ENCODE measurements around the gene ZNF423.

ZNF423 gene

GRCh38 chr16:49543631-49543946, 312.3 kb downstream of the ZNF423 start:
- Histone ChIP-seq H3K9me3 (ENCODE audit: control insufficient read depth in 1 of 2, low read length in 2 of 2) (no peaks in the 10 kb centered on the region), H3K36me3 (ENCODE audit: control insufficient read depth in 1 of 2, insufficient read depth in 2 of 2, low read length in 2 of 2) (no peaks in the 10 kb centered on the region), H3K9ac (ENCODE audit: low read depth in 1 of 2, low read length in 2 of 2) (no peak overlapping the region), H3K4me3 (ENCODE audit: low read depth in 1 of 2, low read length in 2 of 2) (no peak overlapping the region), H3K27ac (ENCODE audit: low read depth, low read length) (no peak overlapping the region), H3K27me3 (ENCODE audit: control insufficient read depth in 1 of 2, insufficient read depth in 2 of 2, low read length in 2 of 2) (peaks cover 0 to 2% of the 10 kb centered on the region in 2 donors), H3K4me1 (ENCODE audit: control insufficient read depth in 1 of 2, insufficient read depth in 2 of 2, low read length in 2 of 2) (no peaks in the 10 kb centered on the region)

- Histone ChIP-seq H3K4me3 (ENCODE audit: low read depth in 1 of 2, low read length in 2 of 2) (no peak overlapping the region), H3K4me1 (ENCODE audit: control insufficient read depth in 1 of 2, insufficient read depth in 2 of 2, low read length in 2 of 2) (no peaks in the 10 kb centered on the region), H3K27ac (ENCODE audit: low read depth, low read length) (no peak overlapping the region), H3K27me3 (ENCODE audit: control insufficient read depth in 1 of 2, insufficient read depth in 2 of 2, low read length in 2 of 2) (no peaks in the 10 kb centered on the region), H3K36me3 (ENCODE audit: control insufficient read depth in 1 of 2, insufficient read depth in 2 of 2, low read length in 2 of 2) (no peaks in the 10 kb centered on the region), H3K9me3 (ENCODE audit: control insufficient read depth in 1 of 2, low read length in 2 of 2) (no peaks in the 10 kb centered on the region), H3K9ac (ENCODE audit: low read depth in 1 of 2, low read length in 2 of 2) (no peak overlapping the region)
Observed at GRCh38 chr16:49542946-49543630, 312.8 kb downstream of the ZNF423 start.

- no peaks in the 10 kb centered on the region for H3K27me3 ChIP-seq (ENCODE audit: control insufficient read depth in 1 of 2, insufficient read depth in 2 of 2, low read length in 2 of 2)
- no peak overlapping the region for H3K27ac ChIP-seq (ENCODE audit: low read depth, low read length)
- H3K4me3 ChIP-seq (ENCODE audit: low read depth in 1 of 2, low read length in 2 of 2), result no peak overlapping the region
- no peaks in the 10 kb centered on the region for H3K36me3 ChIP-seq (ENCODE audit: control insufficient read depth in 1 of 2, insufficient read depth in 2 of 2, low read length in 2 of 2)
- no peaks in the 10 kb centered on the region for H3K9me3 ChIP-seq (ENCODE audit: control insufficient read depth in 1 of 2, low read length in 2 of 2)
- H3K9ac ChIP-seq (ENCODE audit: low read depth in 1 of 2, low read length in 2 of 2), result no peak overlapping the region
- no peaks in the 10 kb centered on the region for H3K4me1 ChIP-seq (ENCODE audit: control insufficient read depth in 1 of 2, insufficient read depth in 2 of 2, low read length in 2 of 2)
Observed at GRCh38 chr16:49542391-49542891, 313.5 kb downstream of the ZNF423 start.

GRCh38 chr16:49540836-49541235, 315.1 kb downstream of the ZNF423 start:
- Histone ChIP-seq H3K9me3 (ENCODE audit: control insufficient read depth in 1 of 2, low read length in 2 of 2) (no peaks in the 10 kb centered on the region), H3K27me3 (ENCODE audit: control insufficient read depth in 1 of 2, insufficient read depth in 2 of 2, low read length in 2 of 2) (no peaks in the 10 kb centered on the region), H3K27ac (ENCODE audit: low read depth, low read length) (no peak overlapping the region), H3K4me3 (ENCODE audit: low read depth in 1 of 2, low read length in 2 of 2) (no peak overlapping the region), H3K9ac (ENCODE audit: low read depth in 1 of 2, low read length in 2 of 2) (no peak overlapping the region), H3K4me1 (ENCODE audit: control insufficient read depth in 1 of 2, insufficient read depth in 2 of 2, low read length in 2 of 2) (no peaks in the 10 kb centered on the region), H3K36me3 (ENCODE audit: control insufficient read depth in 1 of 2, insufficient read depth in 2 of 2, low read length in 2 of 2) (no peaks in the 10 kb centered on the region)

GRCh38 chr16:49539758-49540157, 316.2 kb downstream of the ZNF423 start:
- no peaks in the 10 kb centered on the region for H3K4me1 ChIP-seq (ENCODE audit: control insufficient read depth in 1 of 2, insufficient read depth in 2 of 2, low read length in 2 of 2)
- no peaks in the 10 kb centered on the region for H3K27me3 ChIP-seq (ENCODE audit: control insufficient read depth in 1 of 2, insufficient read depth in 2 of 2, low read length in 2 of 2)
- H3K36me3 ChIP-seq (ENCODE audit: control insufficient read depth in 1 of 2, insufficient read depth in 2 of 2, low read length in 2 of 2), result no peaks in the 10 kb centered on the region
- no peak overlapping the region for H3K4me3 ChIP-seq (ENCODE audit: low read depth in 1 of 2, low read length in 2 of 2)
- H3K9ac ChIP-seq (ENCODE audit: low read depth in 1 of 2, low read length in 2 of 2), result no peak overlapping the region
- no peaks in the 10 kb centered on the region for H3K9me3 ChIP-seq (ENCODE audit: control insufficient read depth in 1 of 2, low read length in 2 of 2)
- H3K27ac ChIP-seq (ENCODE audit: low read depth, low read length), result no peak overlapping the region

- no peaks in the 10 kb centered on the region for H3K36me3 ChIP-seq (ENCODE audit: control insufficient read depth in 1 of 2, insufficient read depth in 2 of 2, low read length in 2 of 2)
- no peak overlapping the region for H3K4me3 ChIP-seq (ENCODE audit: low read depth in 1 of 2, low read length in 2 of 2)
- no peaks in the 10 kb centered on the region for H3K9me3 ChIP-seq (ENCODE audit: control insufficient read depth in 1 of 2, low read length in 2 of 2)
Observed at GRCh38 chr16:49537924-49538459, 317.9 kb downstream of the ZNF423 start.

GRCh38 chr16:49534901-49535610, 320.9 kb downstream of the ZNF423 start:
- Histone ChIP-seq H3K4me1 (ENCODE audit: control insufficient read depth in 1 of 2, insufficient read depth in 2 of 2, low read length in 2 of 2) (no peaks in the 10 kb centered on the region), H3K4me3 (ENCODE audit: low read depth in 1 of 2, low read length in 2 of 2) (no peak overlapping the region), H3K9me3 (ENCODE audit: control insufficient read depth in 1 of 2, low read length in 2 of 2) (no peaks in the 10 kb centered on the region), H3K27ac (ENCODE audit: low read depth, low read length) (no peak overlapping the region), H3K9ac (ENCODE audit: low read depth in 1 of 2, low read length in 2 of 2) (no peak overlapping the region), H3K27me3 (ENCODE audit: control insufficient read depth in 1 of 2, insufficient read depth in 2 of 2, low read length in 2 of 2) (peaks cover 0 to 2% of the 10 kb centered on the region in 2 donors), H3K36me3 (ENCODE audit: control insufficient read depth in 1 of 2, insufficient read depth in 2 of 2, low read length in 2 of 2) (no peaks in the 10 kb centered on the region)

More at GRCh38 chr16:49537924-49538459, 317.9 kb downstream of the ZNF423 start:
- Histone ChIP-seq H3K4me1 (ENCODE audit: control insufficient read depth in 1 of 2, insufficient read depth in 2 of 2, low read length in 2 of 2) (no peaks in the 10 kb centered on the region), H3K27me3 (ENCODE audit: control insufficient read depth in 1 of 2, insufficient read depth in 2 of 2, low read length in 2 of 2) (no peaks in the 10 kb centered on the region), H3K9ac (ENCODE audit: low read depth in 1 of 2, low read length in 2 of 2) (no peak overlapping the region), H3K27ac (ENCODE audit: low read depth, low read length) (no peak overlapping the region)

GRCh38 chr16:49533422-49533821, 322.5 kb downstream of the ZNF423 start:
- H3K27me3 ChIP-seq (ENCODE audit: control insufficient read depth in 1 of 2, insufficient read depth in 2 of 2, low read length in 2 of 2), result peaks cover 0 to 7% of the 10 kb centered on the region in 2 donors
- no peak overlapping the region for H3K27ac ChIP-seq (ENCODE audit: low read depth, low read length)
- no peak overlapping the region for H3K9ac ChIP-seq (ENCODE audit: low read depth in 1 of 2, low read length in 2 of 2)
- H3K36me3 ChIP-seq (ENCODE audit: control insufficient read depth in 1 of 2, insufficient read depth in 2 of 2, low read length in 2 of 2), result no peaks in the 10 kb centered on the region
- H3K9me3 ChIP-seq (ENCODE audit: control insufficient read depth in 1 of 2, low read length in 2 of 2), result no peaks in the 10 kb centered on the region
- no peak overlapping the region for H3K4me3 ChIP-seq (ENCODE audit: low read depth in 1 of 2, low read length in 2 of 2)
- no peaks in the 10 kb centered on the region for H3K4me1 ChIP-seq (ENCODE audit: control insufficient read depth in 1 of 2, insufficient read depth in 2 of 2, low read length in 2 of 2)

- no peak overlapping the region for H3K27ac ChIP-seq (ENCODE audit: low read depth, low read length)
Observed at GRCh38 chr16:49532873-49533272, 323.0 kb downstream of the ZNF423 start.

More at GRCh38 chr16:49532873-49533272, 323.0 kb downstream of the ZNF423 start:
- no peaks in the 10 kb centered on the region for H3K36me3 ChIP-seq (ENCODE audit: control insufficient read depth in 1 of 2, insufficient read depth in 2 of 2, low read length in 2 of 2)
- peaks cover 0 to 7% of the 10 kb centered on the region in 2 donors for H3K27me3 ChIP-seq (ENCODE audit: control insufficient read depth in 1 of 2, insufficient read depth in 2 of 2, low read length in 2 of 2)
- H3K9me3 ChIP-seq (ENCODE audit: control insufficient read depth in 1 of 2, low read length in 2 of 2), result no peaks in the 10 kb centered on the region
- H3K9ac ChIP-seq (ENCODE audit: low read depth in 1 of 2, low read length in 2 of 2), result no peak overlapping the region
- peaks cover 0 to 3% of the 10 kb centered on the region in 2 donors for H3K4me1 ChIP-seq (ENCODE audit: control insufficient read depth in 1 of 2, insufficient read depth in 2 of 2, low read length in 2 of 2)
- H3K4me3 ChIP-seq (ENCODE audit: low read depth in 1 of 2, low read length in 2 of 2), result no peak overlapping the region
